HG03095 (cell line): ENCODE measurements around the gene ZSWIM4.

ENCODE experiments used
- ATAC-seq: cut with Tn5 transposase; IDR thresholded peaks from one replicate; pipeline ENCODE4 v1.9.1; 2021; ENCODE audit warnings: moderate library complexity; ENCODE audit not compliant: unreplicated experiment

Gene ZSWIM4

DNA sequence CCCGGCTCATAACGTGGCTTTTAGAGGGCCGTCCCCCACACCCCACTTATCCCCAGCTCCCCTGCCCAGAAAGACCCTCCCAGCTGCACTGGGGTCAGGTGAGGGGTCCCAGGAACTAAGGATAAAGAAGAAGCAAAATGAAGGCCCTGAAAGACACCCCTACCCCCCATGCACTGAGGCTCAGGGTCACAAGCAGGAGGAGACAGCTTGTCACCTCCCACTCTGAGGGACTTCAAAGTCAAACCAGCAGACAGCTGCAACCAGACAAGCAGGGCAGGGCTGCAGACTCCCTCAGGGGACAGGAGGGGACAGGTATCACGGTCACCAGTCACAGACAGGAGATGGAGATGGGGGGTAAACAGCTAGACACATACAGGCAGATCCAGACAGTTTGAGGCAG lies 75.6 kb downstream of the ZSWIM4 start:
- ATAC-seq, result no peak

DNA sequence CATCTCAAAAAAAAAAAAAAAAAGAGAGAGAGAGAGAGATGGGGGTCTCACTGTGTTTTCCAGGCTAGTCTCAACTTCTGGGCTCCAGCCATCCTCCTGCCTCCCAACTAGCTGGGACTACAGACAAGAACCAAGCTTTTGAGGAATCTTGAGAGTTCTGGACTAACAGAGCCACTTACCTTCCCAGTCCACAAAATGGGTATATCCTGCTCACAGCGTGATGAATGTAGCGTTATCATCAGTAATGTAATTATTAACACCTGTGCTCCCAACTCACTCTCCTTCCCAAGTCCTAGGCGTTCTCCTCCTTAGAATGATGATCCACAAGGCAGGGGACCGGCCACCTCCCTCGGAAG lies 77.1 kb downstream of the ZSWIM4 start:
- ATAC-seq, result no peak

DNA sequence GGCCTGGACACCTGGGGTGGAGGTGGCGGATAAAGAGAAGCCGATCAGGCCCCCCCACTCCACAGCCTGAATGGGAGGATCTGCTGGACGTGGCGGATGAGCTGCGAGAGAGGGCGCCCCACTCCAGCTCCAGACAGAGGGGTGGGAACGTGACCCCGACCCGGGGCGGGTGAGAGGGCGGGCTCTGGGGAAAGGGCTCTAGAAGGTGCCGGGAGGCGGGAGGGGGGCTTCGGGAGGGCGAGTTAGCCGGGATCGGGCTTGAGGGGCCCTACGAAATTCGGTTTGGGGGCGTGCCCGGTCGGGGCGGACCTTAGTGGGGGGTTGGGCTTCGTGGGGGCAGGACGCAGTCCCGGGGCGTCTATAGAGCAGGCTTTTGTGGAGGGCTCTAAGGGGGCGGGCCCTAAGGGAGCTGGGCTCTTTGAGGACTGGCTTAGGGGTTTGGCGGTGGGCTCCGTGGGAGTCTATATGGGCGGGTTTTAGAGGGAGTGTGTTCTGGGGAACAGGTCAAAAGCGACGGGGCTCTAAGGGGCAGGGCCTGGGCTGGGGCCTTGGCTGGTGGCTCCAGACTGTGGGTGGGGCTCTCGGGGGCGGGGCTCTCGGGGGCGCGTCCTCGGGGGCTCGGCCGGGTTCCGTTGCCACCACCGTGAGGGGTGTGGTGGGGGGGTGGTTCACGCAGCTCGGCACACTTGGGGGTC lies 77.6 kb downstream of the ZSWIM4 start:
- no peak for ATAC-seq

DNA sequence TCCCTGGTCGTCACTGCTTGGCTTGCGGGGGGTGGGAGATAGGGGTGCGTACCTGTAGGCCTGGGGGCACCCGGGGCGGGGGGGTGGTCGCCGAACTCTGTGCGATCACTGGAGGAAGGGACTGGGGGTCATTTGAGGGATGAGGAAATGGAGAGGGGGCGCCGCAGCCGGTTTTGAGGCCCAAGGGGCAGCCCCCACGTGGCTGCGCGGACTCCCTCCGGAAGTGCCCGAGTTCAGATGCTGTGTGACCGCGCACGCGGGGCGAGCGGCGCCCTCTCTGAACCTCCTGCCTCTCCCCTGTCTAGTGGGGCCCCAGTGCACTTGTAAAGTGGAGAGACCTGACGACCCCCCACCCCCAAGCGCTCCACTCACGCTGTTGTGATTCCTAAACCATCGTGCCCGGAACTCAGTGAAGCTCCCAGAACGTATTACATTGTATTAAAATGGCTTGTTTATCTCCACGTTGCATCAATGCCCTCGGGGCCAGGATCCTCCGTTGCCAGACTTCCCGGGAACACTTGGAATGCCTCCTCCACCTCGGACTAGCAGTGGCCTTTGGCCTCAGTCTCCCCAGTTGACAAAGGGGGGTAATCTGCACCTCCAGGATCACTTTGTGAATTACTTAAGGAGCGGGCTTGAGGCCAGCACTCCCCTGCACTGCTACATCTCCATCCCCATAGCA lies 78.7 kb downstream of the ZSWIM4 start:
- ATAC-seq, result no peak

DNA sequence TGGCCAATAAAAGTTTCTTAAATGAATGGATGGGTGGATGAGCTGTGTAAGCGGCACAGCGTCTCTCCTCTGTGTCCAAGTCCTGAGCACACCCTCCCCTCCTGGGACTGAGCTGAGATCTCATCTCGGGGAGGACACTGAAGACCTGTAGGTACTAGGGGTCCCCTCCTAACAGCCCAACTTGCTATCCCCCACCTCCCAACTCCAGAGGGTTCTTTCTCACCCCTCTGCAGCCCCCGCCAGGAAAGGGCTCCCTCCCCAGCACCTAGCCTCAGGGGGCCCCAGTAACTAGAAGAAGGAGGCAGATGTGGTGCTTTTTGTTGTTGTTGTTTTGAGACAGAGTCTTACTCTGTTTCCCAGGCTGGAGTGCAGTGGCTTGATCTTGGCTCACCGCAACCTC lies 80.6 kb downstream of the ZSWIM4 start:
- ATAC-seq, result no peak

DNA sequence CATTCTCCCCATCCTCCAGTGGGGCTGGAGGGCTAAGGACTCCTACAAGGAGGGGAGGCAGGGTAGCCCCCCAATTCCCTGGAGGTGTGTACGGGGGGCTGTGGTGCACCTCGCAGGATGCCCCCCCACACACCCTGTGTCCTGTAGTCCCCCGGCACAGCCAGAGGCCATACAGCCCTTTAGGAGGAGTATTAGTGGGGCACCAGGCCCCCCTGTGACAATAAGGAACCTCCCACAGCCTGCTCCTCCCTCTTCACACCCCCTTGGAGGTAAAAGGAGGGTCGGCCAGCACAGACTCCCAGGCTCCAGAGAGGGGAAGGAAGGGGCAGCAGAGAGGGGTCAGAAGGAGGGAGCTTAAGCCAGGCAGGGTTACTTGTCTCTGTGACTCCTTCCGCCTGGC lies 81.6 kb downstream of the ZSWIM4 start, which contains the start of gene NANOS3:
NANOS3 (plus strand) TSS at position 301 of the 400 bp plus-strand sequence. CDS start 115 bp downstream, outside the sequence.
- no peak for ATAC-seq

DNA sequence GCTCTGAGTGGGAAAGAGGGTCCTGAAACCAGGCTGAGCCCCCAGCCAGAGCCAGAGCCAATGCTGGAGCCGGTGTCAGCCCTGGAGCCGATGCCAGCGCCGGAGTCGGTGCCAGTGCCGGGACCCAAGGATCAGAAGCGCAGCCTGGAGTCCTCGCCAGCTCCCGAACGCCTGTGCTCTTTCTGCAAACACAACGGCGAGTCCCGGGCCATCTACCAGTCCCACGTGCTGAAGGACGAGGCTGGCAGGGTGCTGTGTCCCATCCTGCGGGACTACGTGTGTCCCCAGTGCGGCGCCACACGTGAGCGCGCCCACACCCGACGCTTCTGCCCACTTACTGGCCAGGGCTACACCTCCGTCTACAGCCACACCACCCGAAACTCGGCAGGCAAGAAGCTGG lies 82.1 kb downstream of the ZSWIM4 start:
- ATAC-seq, result no peak

DNA sequence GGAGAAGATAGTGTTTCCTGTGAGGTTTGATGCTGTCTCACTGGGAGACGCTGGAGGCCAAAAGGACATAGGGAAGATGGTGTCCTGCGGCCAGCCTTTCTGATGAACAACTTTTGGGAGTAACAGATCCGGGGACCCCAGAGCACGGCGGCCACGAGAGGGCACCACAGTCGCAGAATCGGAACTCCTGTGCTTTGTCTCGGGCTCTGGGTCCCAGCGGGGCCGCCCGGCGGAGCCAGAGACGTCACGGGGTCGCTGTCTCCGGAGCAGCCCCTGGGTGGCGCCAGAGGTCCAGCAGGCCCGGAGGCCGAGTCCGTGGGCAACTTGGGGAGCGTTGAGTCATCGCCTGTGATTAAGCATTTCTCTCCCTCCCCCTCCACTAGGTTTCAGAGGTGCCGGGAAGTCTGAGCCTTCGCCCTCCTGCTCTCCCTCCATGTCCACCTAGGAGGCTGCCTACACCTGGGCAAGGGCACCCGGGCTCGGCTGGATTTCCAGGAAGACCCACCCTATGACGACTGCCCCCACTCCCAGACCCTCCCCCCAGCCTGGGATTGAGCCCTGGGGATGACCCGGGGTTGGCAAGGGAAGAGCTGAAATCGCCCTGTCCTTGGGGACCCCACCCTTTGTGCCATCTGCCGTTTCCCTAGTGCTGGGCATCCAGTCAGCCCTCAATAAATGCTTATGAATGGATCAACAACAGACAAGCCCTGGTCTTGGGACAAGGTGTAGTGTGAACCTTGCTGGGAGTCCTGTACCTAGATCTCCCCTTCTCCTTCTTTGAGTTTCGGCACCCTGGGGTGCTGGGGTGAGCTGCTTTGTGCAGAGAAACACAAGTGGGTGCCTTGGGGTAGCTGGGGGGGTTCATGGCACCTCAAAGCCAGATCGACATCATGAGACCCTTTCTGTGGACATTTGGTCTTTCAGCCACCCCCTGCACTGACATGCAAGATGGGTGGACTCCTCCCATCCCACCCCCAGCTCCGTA lies 85.1 kb downstream of the ZSWIM4 start:
- peak; percentile 77 for ATAC-seq

DNA sequence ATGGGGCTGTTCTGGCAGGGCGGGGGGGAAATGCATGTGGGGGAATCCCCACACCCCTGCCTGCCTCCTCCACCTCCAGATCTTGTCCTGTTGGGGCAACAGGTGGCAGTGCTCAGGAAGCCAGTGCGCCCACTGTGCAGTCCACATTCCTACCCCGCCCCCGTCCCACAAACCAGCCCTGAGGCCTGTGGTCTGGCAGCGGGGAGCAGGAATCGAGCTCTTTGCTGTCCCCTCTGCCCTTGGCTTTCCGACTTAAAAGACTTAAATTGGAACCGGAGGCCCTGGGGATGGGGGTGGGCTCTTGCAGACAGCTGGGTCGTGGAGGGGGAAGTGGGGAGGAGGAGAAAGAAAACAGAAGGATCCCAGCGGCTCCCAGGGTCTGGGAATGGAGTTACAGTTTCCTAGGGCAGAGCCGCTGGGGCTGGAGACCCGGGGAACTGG lies 86.0 kb downstream of the ZSWIM4 start:
- ATAC-seq, result no peak
